ENCODE results near the gene PRTFDC1.

Gene PRTFDC1

DNA sequence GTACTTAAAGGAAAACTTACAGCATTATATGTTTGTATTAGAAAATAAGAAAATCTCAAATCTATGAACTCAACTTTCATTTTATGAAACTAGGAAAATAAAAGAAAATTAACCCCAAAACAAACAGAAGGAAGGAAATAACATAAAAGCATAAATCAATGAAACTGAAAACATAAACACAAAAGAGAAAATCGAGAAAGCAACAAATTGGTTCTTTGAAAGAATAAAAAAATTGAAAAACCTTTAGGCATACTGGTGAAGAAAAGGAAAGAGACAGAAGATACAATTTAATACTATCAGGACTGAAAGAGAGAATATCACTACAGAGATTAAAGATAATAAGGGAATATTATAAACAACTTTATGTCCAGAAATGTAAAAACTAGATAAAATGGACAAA is 21.2 kb downstream of the PRTFDC1 start:
- DNase-seq = no peak
- no peak overlapping the region for H2BK120ac ChIP-seq (ENCODE audit: low read depth, low read length)
- H2BK12ac ChIP-seq (ENCODE audit: low read length in 2 of 2) = no peak overlapping the region
- H3K79me1 ChIP-seq (replicated peaks; ENCODE audit: low read length, poor library complexity, severe bottlenecking) = no peaks in the 10 kb centered on the region
- H3K36me3 ChIP-seq (ENCODE audit: control insufficient read depth in 1 of 2, insufficient read depth in 2 of 2, low read depth in 1 of 2, low read length in 2 of 2) = peaks cover 3 to 11% of the 10 kb centered on the region in 2 experiments
- H3K4me1 ChIP-seq (ENCODE audit: control insufficient read depth, insufficient read depth, low read depth, low read length) = peaks cover 1% of the 10 kb centered on the region
- no peak overlapping the region for H3K18ac ChIP-seq (ENCODE audit: low read depth in 1 of 2, low read length in 2 of 2)
- no peak overlapping the region for H4K91ac ChIP-seq (ENCODE audit: low read length)
- no peak overlapping the region for H3K4ac ChIP-seq (ENCODE audit: low read depth in 1 of 2, low read length in 2 of 2)
- no peak overlapping the region for H4K8ac ChIP-seq (ENCODE audit: low read length)
- WGBS = no CpG with 5 or more reads among the region's 1 CpG
- no peak overlapping the region for H3K14ac ChIP-seq (ENCODE audit: low read length in 2 of 2)
- H3K4me3 ChIP-seq (ENCODE audit: insufficient read depth in 1 of 2, low read depth in 1 of 2, low read length in 2 of 2) = no peak overlapping the region
- H3K23ac ChIP-seq (ENCODE audit: low read length in 2 of 2) = no peak overlapping the region
- no peak overlapping the region for H3K27ac ChIP-seq (ENCODE audit: low read length, poor library complexity, severe bottlenecking)
- no peaks in the 10 kb centered on the region for H3K27me3 ChIP-seq (ENCODE audit: control insufficient read depth in 1 of 2, insufficient read depth in 1 of 2, low read length in 2 of 2)
- no peak overlapping the region for H2AK5ac ChIP-seq (ENCODE audit: low read length, severe bottlenecking)
- H3K9me3 ChIP-seq (ENCODE audit: control insufficient read depth, low read length) = no peaks in the 10 kb centered on the region
- H3K4me2 ChIP-seq (ENCODE audit: low read length, poor library complexity, severe bottlenecking) = no peak overlapping the region
- H3K9ac ChIP-seq (ENCODE audit: low read length) = no peak overlapping the region
- H2AFZ ChIP-seq (ENCODE audit: low read depth, low read length) = no peak overlapping the region
- no peak overlapping the region for H2BK15ac ChIP-seq (ENCODE audit: low read depth, poor library complexity, severe bottlenecking)
- H2BK5ac ChIP-seq (ENCODE audit: low read depth, low read length, poor library complexity, severe bottlenecking) = no peak overlapping the region

DNA sequence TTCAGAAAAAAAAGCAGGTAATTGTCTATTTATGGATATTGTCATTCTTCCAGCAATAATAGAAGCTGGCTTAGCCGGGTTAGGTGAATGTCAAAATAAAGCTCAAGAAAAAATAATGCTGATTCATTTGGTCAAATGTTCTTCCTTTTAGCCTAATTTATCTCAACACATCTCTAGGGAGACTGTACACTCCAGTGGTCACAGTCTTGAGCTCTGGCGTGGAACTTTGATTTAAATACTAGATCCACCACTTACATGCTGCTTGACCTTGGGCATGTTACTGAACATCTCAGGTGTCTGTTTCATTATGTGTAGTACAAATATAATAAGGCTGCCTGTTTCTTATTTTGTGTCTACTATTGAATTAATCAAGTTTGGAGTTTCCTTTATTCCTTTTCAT is 22.0 kb downstream of the PRTFDC1 start:
- Histone ChIP-seq H2BK5ac (ENCODE audit: low read depth, low read length, poor library complexity, severe bottlenecking) (no peak overlapping the region), H4K91ac (ENCODE audit: low read length) (no peak overlapping the region), H3K18ac (ENCODE audit: low read depth in 1 of 2, low read length in 2 of 2) (no peak overlapping the region), H3K27ac (ENCODE audit: low read length, poor library complexity, severe bottlenecking) (no peak overlapping the region), H3K4me3 (ENCODE audit: insufficient read depth in 1 of 2, low read depth in 1 of 2, low read length in 2 of 2) (no peak overlapping the region), H3K14ac (ENCODE audit: low read length in 2 of 2) (no peak overlapping the region), H3K4me2 (ENCODE audit: low read length, poor library complexity, severe bottlenecking) (no peak overlapping the region), H3K27me3 (ENCODE audit: control insufficient read depth in 1 of 2, insufficient read depth in 1 of 2, low read length in 2 of 2) (peaks cover 0 to 3% of the 10 kb centered on the region in 2 experiments), H3K4ac (ENCODE audit: low read depth in 1 of 2, low read length in 2 of 2) (no peak overlapping the region), H4K8ac (ENCODE audit: low read length) (no peak overlapping the region), H2AK5ac (ENCODE audit: low read length, severe bottlenecking) (no peak overlapping the region), H3K9me3 (ENCODE audit: control insufficient read depth, low read length) (no peaks in the 10 kb centered on the region), H2BK12ac (ENCODE audit: low read length in 2 of 2) (no peak overlapping the region), H2BK15ac (ENCODE audit: low read depth, poor library complexity, severe bottlenecking) (no peak overlapping the region), H3K4me1 (ENCODE audit: control insufficient read depth, insufficient read depth, low read depth, low read length) (peaks cover 1% of the 10 kb centered on the region), H3K23ac (ENCODE audit: low read length in 2 of 2) (no peak overlapping the region), H3K9ac (ENCODE audit: low read length) (no peak overlapping the region), H2BK120ac (ENCODE audit: low read depth, low read length) (no peak overlapping the region), H3K36me3 (ENCODE audit: control insufficient read depth in 1 of 2, insufficient read depth in 2 of 2, low read depth in 1 of 2, low read length in 2 of 2) (peaks cover 4 to 7% of the 10 kb centered on the region in 2 experiments), H2AFZ (ENCODE audit: low read depth, low read length) (no peak overlapping the region), H3K79me1 (replicated peaks; ENCODE audit: low read length, poor library complexity, severe bottlenecking) (peaks cover 4% of the 10 kb centered on the region)
- no peak for DNase-seq
- WGBS = 60% methylated on average over 1 of the region's 2 CpGs

DNA sequence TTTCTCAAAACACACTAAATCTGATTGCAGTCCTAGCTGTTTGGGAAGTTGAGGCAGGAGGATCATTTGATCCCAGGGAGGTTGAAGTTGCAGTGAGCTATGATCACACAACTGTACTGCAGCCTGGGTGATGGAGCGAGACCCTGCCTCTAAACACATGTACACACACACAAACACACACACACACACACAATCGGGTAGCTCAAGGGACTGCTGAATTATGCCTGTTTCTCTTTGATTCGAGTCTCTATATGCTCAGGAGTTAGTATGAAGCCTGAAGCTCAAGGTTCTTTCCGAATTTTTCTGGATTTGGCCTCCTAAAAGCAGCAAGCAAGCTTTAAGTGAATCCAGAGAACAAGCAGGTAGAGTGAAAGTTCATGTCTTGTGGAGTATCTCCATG is 22.5 kb downstream of the PRTFDC1 start:
- no peak overlapping the region for H2AK5ac ChIP-seq (ENCODE audit: low read length, severe bottlenecking)
- H3K36me3 ChIP-seq (ENCODE audit: control insufficient read depth in 1 of 2, insufficient read depth in 2 of 2, low read depth in 1 of 2, low read length in 2 of 2) = peaks cover 0 to 7% of the 10 kb centered on the region in 2 experiments
- H2BK5ac ChIP-seq (ENCODE audit: low read depth, low read length, poor library complexity, severe bottlenecking) = no peak overlapping the region
- H3K9me3 ChIP-seq (ENCODE audit: control insufficient read depth, low read length) = no peaks in the 10 kb centered on the region
- H2AFZ ChIP-seq (ENCODE audit: low read depth, low read length) = no peak overlapping the region
- DNase-seq = no peak
- peaks cover 1% of the 10 kb centered on the region for H3K4me1 ChIP-seq (ENCODE audit: control insufficient read depth, insufficient read depth, low read depth, low read length)
- H3K4ac ChIP-seq (ENCODE audit: low read depth in 1 of 2, low read length in 2 of 2) = no peak overlapping the region
- no peak overlapping the region for H2BK120ac ChIP-seq (ENCODE audit: low read depth, low read length)
- no peak overlapping the region for H3K4me2 ChIP-seq (ENCODE audit: low read length, poor library complexity, severe bottlenecking)
- H3K4me3 ChIP-seq (ENCODE audit: insufficient read depth in 1 of 2, low read depth in 1 of 2, low read length in 2 of 2) = no peak overlapping the region
- H3K27ac ChIP-seq (ENCODE audit: low read length, poor library complexity, severe bottlenecking) = no peak overlapping the region
- peak overlapping the region; percentile 45 for H3K9ac ChIP-seq (ENCODE audit: low read length)
- H3K23ac ChIP-seq (ENCODE audit: low read length in 2 of 2) = no peak overlapping the region
- peaks cover 0 to 3% of the 10 kb centered on the region in 2 experiments for H3K27me3 ChIP-seq (ENCODE audit: control insufficient read depth in 1 of 2, insufficient read depth in 1 of 2, low read length in 2 of 2)
- H3K79me1 ChIP-seq (replicated peaks; ENCODE audit: low read length, poor library complexity, severe bottlenecking) = peaks cover 4% of the 10 kb centered on the region
- H4K8ac ChIP-seq (ENCODE audit: low read length) = no peak overlapping the region
- peak overlapping the region in 1 of 2 experiments; percentile 42 for H2BK12ac ChIP-seq (ENCODE audit: low read length in 2 of 2)
- peak overlapping the region in 1 of 2 experiments; percentile 5 for H3K18ac ChIP-seq (ENCODE audit: low read depth in 1 of 2, low read length in 2 of 2)
- no peak overlapping the region for H2BK15ac ChIP-seq (ENCODE audit: low read depth, poor library complexity, severe bottlenecking)
- H4K91ac ChIP-seq (ENCODE audit: low read length) = no peak overlapping the region
- 89% methylated on average over 4 of the region's 4 CpGs for WGBS
- H3K14ac ChIP-seq (ENCODE audit: low read length in 2 of 2) = peak overlapping the region in 1 of 2 experiments; percentile 11

DNA sequence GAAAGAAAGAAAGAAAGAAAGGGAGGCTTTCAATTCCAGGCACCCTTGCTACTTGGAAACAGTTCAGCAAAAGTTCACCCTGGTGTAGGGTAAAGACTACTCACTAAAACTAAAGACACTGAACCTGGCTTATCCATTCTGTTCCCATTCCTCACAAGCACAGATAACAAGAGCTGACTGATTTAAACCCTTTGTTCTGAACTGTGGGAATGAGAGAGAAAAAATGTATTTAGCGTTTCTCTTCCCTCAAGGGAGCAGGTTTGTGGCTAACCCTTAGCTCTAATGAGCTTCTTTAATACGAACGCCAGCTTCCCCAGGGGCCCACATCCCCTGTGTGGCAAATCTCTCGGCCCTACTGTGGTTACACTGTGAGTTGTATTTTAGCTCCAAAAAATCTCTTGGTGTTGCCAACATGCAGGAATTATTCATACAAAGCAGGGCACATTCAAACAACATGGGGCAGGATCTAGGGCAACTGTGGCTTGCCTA is 23.3 kb downstream of the PRTFDC1 start:
- peaks cover 0 to 7% of the 10 kb centered on the region in 2 experiments for H3K36me3 ChIP-seq (ENCODE audit: control insufficient read depth in 1 of 2, insufficient read depth in 2 of 2, low read depth in 1 of 2, low read length in 2 of 2)
- no peak overlapping the region for H2BK12ac ChIP-seq (ENCODE audit: low read length in 2 of 2)
- no peak overlapping the region for H2BK5ac ChIP-seq (ENCODE audit: low read depth, low read length, poor library complexity, severe bottlenecking)
- no peak overlapping the region for H3K14ac ChIP-seq (ENCODE audit: low read length in 2 of 2)
- DNase-seq = peak; percentile 52
- no peak overlapping the region for H4K91ac ChIP-seq (ENCODE audit: low read length)
- no peak overlapping the region for H3K4ac ChIP-seq (ENCODE audit: low read depth in 1 of 2, low read length in 2 of 2)
- H3K18ac ChIP-seq (ENCODE audit: low read depth in 1 of 2, low read length in 2 of 2) = no peak overlapping the region
- WGBS = 71% methylated on average over 4 of the region's 4 CpGs
- H3K4me1 ChIP-seq (ENCODE audit: control insufficient read depth, insufficient read depth, low read depth, low read length) = peaks cover 1% of the 10 kb centered on the region
- H2AFZ ChIP-seq (ENCODE audit: low read depth, low read length) = no peak overlapping the region
- H2AK5ac ChIP-seq (ENCODE audit: low read length, severe bottlenecking) = no peak overlapping the region
- no peak overlapping the region for H3K27ac ChIP-seq (ENCODE audit: low read length, poor library complexity, severe bottlenecking)
- H3K27me3 ChIP-seq (ENCODE audit: control insufficient read depth in 1 of 2, insufficient read depth in 1 of 2, low read length in 2 of 2) = peaks cover 0 to 3% of the 10 kb centered on the region in 2 experiments
- no peak overlapping the region for H2BK120ac ChIP-seq (ENCODE audit: low read depth, low read length)
- no peaks in the 10 kb centered on the region for H3K9me3 ChIP-seq (ENCODE audit: control insufficient read depth, low read length)
- no peak overlapping the region for H3K23ac ChIP-seq (ENCODE audit: low read length in 2 of 2)
- no peak overlapping the region for H3K4me3 ChIP-seq (ENCODE audit: insufficient read depth in 1 of 2, low read depth in 1 of 2, low read length in 2 of 2)
- no peak overlapping the region for H3K4me2 ChIP-seq (ENCODE audit: low read length, poor library complexity, severe bottlenecking)
- H3K9ac ChIP-seq (ENCODE audit: low read length) = peak overlapping the region; percentile 45
- no peak overlapping the region for H2BK15ac ChIP-seq (ENCODE audit: low read depth, poor library complexity, severe bottlenecking)
- peaks cover 4% of the 10 kb centered on the region for H3K79me1 ChIP-seq (replicated peaks; ENCODE audit: low read length, poor library complexity, severe bottlenecking)
- H4K8ac ChIP-seq (ENCODE audit: low read length) = no peak overlapping the region

All from mesenchymal stem cell (in vitro differentiated cells and primary cell).